HS-5 (cell line): ENCODE data around the gene CRELD2.
A peak's percentile ranks its signal among the peaks of the same experiment; 100 is the strongest.

Experiments used
- DNase-seq: peaks from one replicate; pipeline ENCODE4 v3.0.0-alpha.2; 2012; ENCODE audit warnings: low read depth

The CRELD2 gene

GRCh38 chr22:49929994-49930575 is 11.7 kb downstream of the CRELD2 start:
- DNase-seq = no peak

- DNase-seq = peak; percentile 53
Observed at GRCh38 chr22:49930596-49931412, 12.4 kb downstream of the CRELD2 start.

- DNase-seq = no peak
Observed at GRCh38 chr22:49933236-49934159, 15.1 kb downstream of the CRELD2 start.

GRCh38 chr22:49934160-49934890 is 15.9 kb downstream of the CRELD2 start:
- no peak for DNase-seq

- no peak for DNase-seq
Observed at GRCh38 chr22:49934891-49935557, 16.6 kb downstream of the CRELD2 start.

GRCh38 chr22:49935561-49935960 is 17.1 kb downstream of the CRELD2 start:
- no peak for DNase-seq

GRCh38 chr22:49936018-49936972 is 17.9 kb downstream of the CRELD2 start:
- DNase-seq = peak; percentile 48

- DNase-seq = no peak
Observed at GRCh38 chr22:49936973-49937757, 18.7 kb downstream of the CRELD2 start.

GRCh38 chr22:49937758-49938564 is 19.5 kb downstream of the CRELD2 start:
- DNase-seq = no peak

- no peak for DNase-seq
Observed at GRCh38 chr22:49938565-49939136, 20.2 kb downstream of the CRELD2 start.

GRCh38 chr22:49941507-49942316 is 23.3 kb downstream of the CRELD2 start:
- DNase-seq = no peak

GRCh38 chr22:49942565-49943404 is 24.4 kb downstream of the CRELD2 start:
- DNase-seq = no peak

GRCh38 chr22:49943405-49943765 is 25.0 kb downstream of the CRELD2 start:
- DNase-seq = no peak

- DNase-seq = no peak
Observed at GRCh38 chr22:49943771-49944398, 25.5 kb downstream of the CRELD2 start.

GRCh38 chr22:49944399-49944891 is 26.0 kb downstream of the CRELD2 start:
- no peak for DNase-seq
